BJ (cell line): ENCODE results near the gene RSAD1. TPM values are rescaled to one million over a fixed set of nuclear protein-coding genes. Genes with fewer than 3 reads are reported as not detected.

Experiments used
- CTCF ChIA-PET: fragments of 350-600 bp; formaldehyde crosslinking; extraction: SDS; loops from one replicate; lab custom pipeline; 2021; ENCODE audit warnings: antibody characterized with exemption, inconsistent platforms; lab: Yijun Ruan, JAX
- POLR2A ChIA-PET: fragments of 300-600 bp; sonication (Branson Sonifier 250); formaldehyde crosslinking; extraction: SDS; loops from one replicate; lab custom pipeline; 2021; ENCODE audit warnings: antibody characterized with exemption; lab: Charles Lee
- DNase-seq: peaks from one replicate; pipeline ENCODE4 v3.0.0-alpha.2; 2011; ENCODE audit warnings: low read depth
- H3K27me3 ChIP-seq: 2 replicates; pipeline ENCODE4 v1.6.0; 2011; ENCODE audit warnings: low read length; ENCODE audit not compliant: control insufficient read depth, insufficient read depth
- H3K36me3 ChIP-seq: 2 replicates; pipeline ENCODE4 v1.5.1; 2011; ENCODE audit warnings: low read length; ENCODE audit not compliant: control insufficient read depth, insufficient read depth
- H3K4me3 ChIP-seq: 2 replicates; pipeline ENCODE4 v1.5.1; 2011; ENCODE audit warnings: low read depth, mild to moderate bottlenecking, control low read depth, low read length
- CTCF ChIP-seq: IDR thresholded peaks from 2 replicates; pipeline ENCODE4 v1.5.1; 2011; ENCODE audit warnings: low read depth, mild to moderate bottlenecking, control low read depth, inconsistent platforms, low read length, moderate library complexity; ENCODE audit not compliant: insufficient read depth
- polyA plus RNA-seq: library from polyadenylated mRNA; depleted of rRNA; stranded (reverse); fragments of >200 nt; gene quantifications from 2 replicates; pipeline ENCODE4 v1.2.3, GENCODE V29; 2011

RSAD1 gene
- polyA plus RNA-seq, 1 experiment: 22.6 TPM

DNA sequence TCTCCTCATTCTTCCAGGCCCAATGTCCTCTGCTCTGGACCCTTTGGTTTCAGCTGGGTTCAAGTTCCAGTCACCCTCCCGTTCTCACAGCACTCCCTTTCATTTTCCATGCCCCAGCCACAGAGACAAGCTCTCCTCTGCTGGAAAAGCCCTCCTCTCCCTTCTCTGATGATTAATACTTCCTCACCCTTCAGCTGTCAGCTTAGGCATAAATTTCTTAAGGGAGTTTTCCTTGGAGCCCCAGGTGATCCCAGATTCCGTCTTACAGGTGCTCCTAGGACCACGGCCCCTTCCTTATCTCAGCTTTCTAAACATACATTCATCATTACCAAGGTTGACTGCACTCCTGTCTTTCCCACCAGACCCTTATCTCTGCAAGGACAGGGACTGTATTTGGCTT lies 20.4 kb upstream of the RSAD1 start:
- CTCF ChIA-PET: interaction anchor here (0.9 to 1.2 kb wide), 2 partner anchors 21 to 23 kb away, joined by 3 to 5 read pairs; no protein-coding TSS in a partner anchor
- Histone ChIP-seq H3K36me3 (no peaks in the 10 kb centered on the region; the same call in none of the 2 replicates), H3K4me3 (no peak overlapping the region), H3K27me3 (no peaks in the 10 kb centered on the region)
- POLR2A ChIA-PET: interaction anchor here (0.6 kb wide), 1 partner anchor 13 kb away, joined by 4 read pairs; no protein-coding TSS in a partner anchor
- no peak for TF ChIP-seq CTCF
- no peak for DNase-seq

DNA sequence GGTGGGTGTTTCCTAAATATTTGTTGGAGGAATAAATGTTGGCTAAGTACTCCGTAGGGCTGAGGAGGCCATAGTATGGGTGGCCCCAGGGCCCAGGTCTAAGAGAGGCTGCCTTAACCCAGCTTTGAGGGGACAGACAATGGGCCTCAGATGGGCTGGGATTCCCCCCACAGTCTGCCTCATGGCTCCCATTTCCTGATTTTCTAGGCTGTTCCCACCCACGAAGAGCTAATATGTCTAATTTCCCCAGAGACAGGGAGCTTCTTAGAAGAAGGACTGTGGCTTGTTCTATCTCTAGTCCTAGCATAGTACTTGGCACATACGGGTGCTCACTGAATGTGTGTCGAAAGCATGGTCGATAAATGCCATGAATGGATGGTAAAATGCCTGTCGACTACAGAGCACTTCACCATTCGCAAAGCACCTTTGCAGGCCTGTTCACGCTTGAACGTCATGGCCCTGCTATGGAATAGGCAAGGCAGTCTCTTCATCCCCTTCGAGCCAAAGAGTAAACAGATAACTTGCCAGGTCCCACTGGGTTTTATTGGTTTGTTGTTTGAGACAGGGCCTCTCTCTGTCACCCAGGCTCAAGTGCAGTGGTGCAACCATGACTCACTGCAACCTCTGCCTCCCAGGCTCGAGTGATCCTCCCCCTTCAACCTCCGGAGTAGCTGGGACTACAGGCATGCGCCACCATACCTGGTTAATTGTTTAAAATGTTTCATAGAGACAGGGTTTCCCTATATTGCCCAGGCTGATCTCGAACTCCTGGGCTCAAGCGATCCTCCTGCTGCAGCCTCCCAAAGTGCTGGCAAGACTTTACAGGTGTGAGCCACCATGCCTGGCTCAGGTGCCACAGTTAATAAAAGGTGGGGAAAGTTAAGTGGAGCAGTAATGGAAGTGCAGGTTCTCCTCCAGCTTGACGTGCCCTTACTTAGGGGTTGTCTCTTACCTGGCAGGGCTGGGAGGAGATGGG lies 19.7 kb upstream of the RSAD1 start:
- H3K4me3 ChIP-seq: no peak overlapping the region
- H3K36me3 ChIP-seq: no peaks in the 10 kb centered on the region; the same call in none of the 2 replicates
- H3K27me3 ChIP-seq: no peaks in the 10 kb centered on the region
- POLR2A ChIA-PET: interaction anchor here (0.6 kb wide), 1 partner anchor 12 kb away, joined by 4 read pairs; no protein-coding TSS in a partner anchor
- TF ChIP-seq CTCF: no peak
- CTCF ChIA-PET: interaction anchor here (0.9 to 1.2 kb wide), 3 partner anchors 20 to 62 kb away, joined by 3 to 5 read pairs (median 3); partner anchors contain the start of gene LRRC59
- DNase-seq: no peak

GRCh38 chr17:50459756-50460155 lies 18.9 kb upstream of the RSAD1 start:
- Histone ChIP-seq H3K27me3 (no peaks in the 10 kb centered on the region), H3K4me3 (no peak overlapping the region), H3K36me3 (no peaks in the 10 kb centered on the region; the same call in none of the 2 replicates)
- ChIA-PET CTCF (interaction anchor here (1.0 kb wide), 1 partner anchor 61 kb away, joined by 3 read pairs; no protein-coding TSS in a partner anchor), POLR2A (no interaction called here)
- no peak for DNase-seq
- TF ChIP-seq CTCF: no peak

- ChIA-PET POLR2A (no interaction called here), CTCF (no interaction called here)
- Histone ChIP-seq H3K4me3 (no peak overlapping the region), H3K36me3 (no peaks in the 10 kb centered on the region; the same call in none of the 2 replicates), H3K27me3 (no peaks in the 10 kb centered on the region)
- no peak for TF ChIP-seq CTCF
- no peak for DNase-seq
Measured at GRCh38 chr17:50460831-50461526, 17.7 kb upstream of the RSAD1 start.
